C4-2B (cell line): ENCODE measurements around the gene MKS1.

ENCODE experiments used
- H3K27ac ChIP-seq: fragments of 450-650 bp; 2 replicates; pipeline ENCODE4 v1.5.1; 2017
- ZFX ChIP-seq: fragments of 450-650 bp; IDR thresholded peaks from 2 replicates; pipeline ENCODE4 v1.6.1; 2017
- TF ChIP-seq, protein P1 (sequence below): fragments of 450-650 bp; conservative IDR thresholded peaks from 2 replicates; pipeline ENCODE4 v1.5.1; 2017; ENCODE audit warnings: mild to moderate bottlenecking

Gene MKS1

DNA sequence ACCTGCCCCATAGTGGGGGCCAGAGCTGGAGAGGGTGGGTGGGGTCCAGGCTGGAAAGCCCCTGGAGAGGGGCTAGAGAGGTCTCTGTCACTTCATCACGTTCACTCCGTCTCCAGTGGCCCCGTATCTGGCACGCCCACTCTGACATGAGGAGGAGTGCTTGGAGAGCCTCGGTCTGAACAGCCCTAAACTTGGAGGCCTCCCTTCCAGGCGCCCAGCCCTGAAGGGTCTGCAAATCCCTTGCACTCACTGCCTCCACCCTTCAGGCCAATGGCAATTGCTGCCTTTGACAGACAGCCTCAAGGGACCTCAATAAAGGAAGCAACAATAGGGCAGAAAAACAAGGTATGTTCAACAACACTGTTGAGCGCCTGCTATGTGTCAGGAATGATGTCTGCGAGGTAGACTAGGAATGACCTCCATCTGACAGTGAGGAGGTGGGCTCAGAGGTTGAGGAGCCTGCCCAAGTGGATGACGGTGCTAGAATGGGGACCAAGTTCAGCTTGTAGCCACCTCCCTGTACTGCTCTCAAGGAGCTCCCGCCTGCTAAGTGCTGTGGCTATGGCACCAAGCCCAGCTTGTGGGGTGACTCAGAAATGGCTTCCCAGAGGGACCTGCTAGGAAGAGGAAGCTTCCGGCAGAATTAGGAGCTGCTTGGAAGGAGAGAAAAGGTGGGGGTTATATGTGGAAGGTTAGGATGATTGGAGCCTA lies 29.5 kb downstream of the MKS1 start:
- no peak overlapping the region for H3K27ac ChIP-seq
- TF ChIP-seq ZFX, result no peak
- TF ChIP-seq, protein P1, sequence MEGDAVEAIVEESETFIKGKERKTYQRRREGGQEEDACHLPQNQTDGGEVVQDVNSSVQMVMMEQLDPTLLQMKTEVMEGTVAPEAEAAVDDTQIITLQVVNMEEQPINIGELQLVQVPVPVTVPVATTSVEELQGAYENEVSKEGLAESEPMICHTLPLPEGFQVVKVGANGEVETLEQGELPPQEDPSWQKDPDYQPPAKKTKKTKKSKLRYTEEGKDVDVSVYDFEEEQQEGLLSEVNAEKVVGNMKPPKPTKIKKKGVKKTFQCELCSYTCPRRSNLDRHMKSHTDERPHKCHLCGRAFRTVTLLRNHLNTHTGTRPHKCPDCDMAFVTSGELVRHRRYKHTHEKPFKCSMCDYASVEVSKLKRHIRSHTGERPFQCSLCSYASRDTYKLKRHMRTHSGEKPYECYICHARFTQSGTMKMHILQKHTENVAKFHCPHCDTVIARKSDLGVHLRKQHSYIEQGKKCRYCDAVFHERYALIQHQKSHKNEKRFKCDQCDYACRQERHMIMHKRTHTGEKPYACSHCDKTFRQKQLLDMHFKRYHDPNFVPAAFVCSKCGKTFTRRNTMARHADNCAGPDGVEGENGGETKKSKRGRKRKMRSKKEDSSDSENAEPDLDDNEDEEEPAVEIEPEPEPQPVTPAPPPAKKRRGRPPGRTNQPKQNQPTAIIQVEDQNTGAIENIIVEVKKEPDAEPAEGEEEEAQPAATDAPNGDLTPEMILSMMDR, result no peak

DNA sequence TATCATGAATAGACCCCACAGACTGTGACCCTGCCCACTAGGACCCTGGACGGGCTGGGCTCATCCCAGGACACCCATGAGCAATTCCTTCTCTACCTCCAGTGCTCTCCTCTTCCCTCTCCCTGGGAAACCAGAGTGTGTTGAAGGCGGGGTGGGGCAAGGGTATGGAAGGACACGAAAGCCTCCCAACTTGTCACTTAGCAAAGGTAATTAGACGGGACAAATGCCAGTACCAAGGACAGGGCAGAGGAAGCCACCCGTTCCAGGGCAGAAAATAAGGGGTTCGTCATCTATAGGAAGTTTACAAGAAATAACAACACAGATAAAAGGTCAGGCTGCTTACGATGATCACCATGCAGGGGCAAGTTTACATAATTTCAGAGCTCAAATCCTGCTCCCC lies 31.4 kb downstream of the MKS1 start:
- H3K27ac ChIP-seq, result no peak overlapping the region
- TF ChIP-seq, protein P1, result no peak
- TF ChIP-seq ZFX, result no peak

DNA sequence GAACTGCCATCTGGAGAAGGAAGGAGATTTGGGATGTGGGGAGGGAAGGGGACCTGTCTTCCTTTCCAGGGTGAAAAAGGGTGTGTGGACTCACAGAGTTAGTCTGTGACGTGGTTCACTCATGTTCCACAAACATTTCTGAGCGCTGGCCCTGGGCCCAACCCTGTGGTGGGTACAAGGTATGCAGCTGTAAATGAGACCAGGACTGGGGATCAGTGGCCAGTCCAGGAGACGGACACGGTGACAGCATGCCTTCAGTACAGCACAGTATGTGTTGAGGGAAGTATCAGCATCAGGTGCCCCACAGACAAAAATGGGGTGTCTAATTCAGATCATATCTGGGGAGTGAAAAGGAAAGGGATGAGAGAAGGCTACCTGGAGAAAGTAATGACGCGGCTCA lies 32.0 kb downstream of the MKS1 start:
- H3K27ac ChIP-seq, result no peak overlapping the region
- no peak for TF ChIP-seq ZFX
- TF ChIP-seq, protein P1, result no peak

DNA sequence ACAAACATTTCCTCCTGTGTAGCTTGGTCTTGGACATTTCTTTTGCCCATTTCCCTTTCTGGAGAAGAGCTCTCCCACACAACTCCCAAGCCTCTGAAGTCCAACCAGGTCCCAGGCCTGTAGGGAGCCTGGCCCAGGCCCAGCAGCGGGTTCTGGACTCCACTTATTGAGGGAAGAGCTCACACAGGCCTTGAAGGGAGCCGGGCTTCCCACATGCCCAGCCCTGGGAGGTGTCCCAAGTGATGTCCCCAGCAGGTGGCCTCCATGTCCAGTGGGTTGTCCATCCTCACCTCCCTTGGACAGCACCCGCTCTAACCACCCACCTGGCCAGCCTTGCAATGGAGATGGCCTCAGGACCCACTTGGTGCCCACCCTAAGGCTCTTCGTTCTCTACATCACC lies 32.5 kb downstream of the MKS1 start:
- TF ChIP-seq, protein P1, result no peak
- no peak for TF ChIP-seq ZFX

DNA sequence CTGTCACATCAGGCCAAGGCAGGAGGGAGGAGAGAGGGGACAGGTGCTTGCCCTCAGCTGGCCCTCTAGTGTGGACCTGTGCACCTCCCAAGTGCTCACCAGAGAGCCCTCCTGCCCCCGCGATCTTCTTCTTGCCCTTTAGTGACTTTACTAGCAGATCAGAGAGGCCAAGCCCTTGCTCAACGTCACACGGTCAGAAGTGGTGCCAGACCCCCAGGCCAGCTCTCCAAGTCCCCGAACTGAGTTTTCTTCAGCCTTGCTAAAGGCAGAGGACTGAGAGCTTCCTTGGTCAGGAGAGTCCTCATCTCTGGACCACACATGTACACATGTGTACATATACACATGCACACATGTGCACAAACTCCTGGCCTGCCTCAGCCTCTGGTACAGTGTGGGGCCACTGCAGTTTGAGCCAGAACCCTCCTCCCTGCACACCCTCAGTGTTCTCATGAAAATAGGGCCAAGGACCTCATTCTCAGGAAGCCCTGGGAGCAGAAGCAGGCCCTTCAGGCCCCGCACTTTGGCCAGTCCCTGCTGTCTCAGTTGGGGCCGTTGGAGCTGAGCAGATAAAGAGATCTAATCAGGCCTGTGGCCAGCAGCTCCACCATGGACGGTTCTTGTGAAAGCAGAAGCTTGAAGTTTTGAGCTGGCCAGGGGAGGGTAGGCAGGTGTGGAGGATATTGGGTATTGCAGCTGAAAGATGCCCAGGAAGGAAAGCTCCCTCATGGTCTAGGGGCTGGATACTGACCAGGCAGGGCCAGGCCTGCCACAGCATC lies 33.9 kb downstream of the MKS1 start:
- no peak overlapping the region for H3K27ac ChIP-seq
- TF ChIP-seq ZFX, result no peak
- TF ChIP-seq, protein P1, result no peak

More for the DNA sequence above, 32.5 kb downstream of the MKS1 start:
- H3K27ac ChIP-seq, result no peak overlapping the region

DNA sequence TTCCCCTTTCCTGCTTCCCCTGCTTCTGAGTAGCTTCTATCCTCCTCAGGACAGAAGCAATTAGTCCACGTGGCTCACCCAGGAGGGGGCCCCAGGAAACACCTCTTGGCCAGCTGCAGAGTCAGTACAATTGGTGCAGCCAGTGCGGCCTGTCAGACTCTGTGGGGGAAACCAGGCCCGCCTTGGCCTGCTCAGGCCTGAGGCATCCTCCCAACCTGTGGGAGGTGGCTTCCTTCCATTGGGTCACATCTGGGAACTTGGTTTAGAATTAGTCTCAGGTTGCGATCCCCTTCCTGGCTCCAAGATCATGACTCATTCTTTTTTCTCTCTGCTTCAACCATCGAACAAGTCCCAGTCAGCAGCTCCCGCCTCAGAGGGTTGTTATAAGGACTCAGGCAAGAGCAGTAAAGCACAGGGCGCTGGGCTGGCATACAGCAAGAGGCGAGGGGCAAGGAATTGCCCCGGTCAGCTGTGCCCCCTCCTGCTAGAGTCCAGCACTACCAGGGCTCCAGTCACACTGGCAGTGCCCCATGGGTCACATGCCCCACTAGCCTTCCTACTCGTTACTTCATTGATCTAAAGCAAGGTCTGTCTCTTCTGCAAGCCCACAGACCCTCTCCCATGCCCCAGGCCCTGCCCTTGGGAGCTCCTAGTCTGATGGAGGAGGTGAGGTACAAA lies 34.6 kb downstream of the MKS1 start:
- H3K27ac ChIP-seq, result no peak overlapping the region
- no peak for TF ChIP-seq ZFX
- TF ChIP-seq, protein P1, result no peak

DNA sequence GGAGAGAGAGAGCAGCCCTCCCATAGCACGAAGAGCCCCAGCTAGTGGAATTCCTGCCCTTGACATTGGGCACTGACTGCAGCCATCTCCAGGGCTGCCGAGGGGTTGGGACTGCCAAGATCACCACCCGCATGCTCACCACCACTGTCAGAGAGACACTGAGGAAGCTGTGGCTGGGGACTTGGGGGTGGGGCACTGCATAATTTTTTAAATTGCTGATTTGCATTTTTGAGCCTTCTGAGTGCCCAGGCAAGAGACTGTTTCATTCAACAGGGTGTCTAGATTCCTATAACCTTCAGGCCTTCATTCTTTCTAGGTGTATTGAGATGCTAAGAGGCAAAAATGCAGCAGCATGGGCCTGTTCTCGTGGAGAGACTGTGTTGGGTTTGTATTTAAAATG lies 35.5 kb downstream of the MKS1 start:
- no peak overlapping the region for H3K27ac ChIP-seq
- no peak for TF ChIP-seq ZFX
- TF ChIP-seq, protein P1, result no peak
